Fibroblast of villous mesenchyme (primary cell): ENCODE data around the gene MFSD6. TPM values are rescaled to one million over a fixed set of nuclear protein-coding genes. Genes with fewer than 3 reads are reported as not detected.

Experiments
- DNase-seq: peaks from one replicate; pipeline ENCODE4 v3.0.0-alpha.2; 2010; ENCODE audit warnings: low read depth
- H3K4me3 ChIP-seq: 2 replicates; pipeline ENCODE4 v1.5.1; 2011; ENCODE audit warnings: low read depth, mild to moderate bottlenecking, low read length
- CTCF ChIP-seq: IDR thresholded peaks from 2 replicates; pipeline ENCODE4 v1.5.1; 2012; ENCODE audit warnings: low read depth, mild to moderate bottlenecking, low read length; ENCODE audit not compliant: insufficient read depth
- total RNA-seq: library from RNA; depleted of rRNA; stranded (reverse); fragments of >200 nt; gene quantifications from 2 replicates; pipeline ENCODE4 v1.2.3, GENCODE V29; 2012

Gene MFSD6
- total RNA-seq, 1 donor, result 14.7 TPM

- no peak overlapping the region for H3K4me3 ChIP-seq
- DNase-seq, result no peak
- no peak for TF ChIP-seq CTCF
Observed at GRCh38 chr2:190546734-190547133, 138.6 kb downstream of the MFSD6 start.

- H3K4me3 ChIP-seq, result no peak overlapping the region
- no peak for TF ChIP-seq CTCF
- no peak for DNase-seq
Observed at GRCh38 chr2:190547886-190548285, 139.7 kb downstream of the MFSD6 start.

GRCh38 chr2:190550137-190550536 is 142.0 kb downstream of the MFSD6 start:
- no peak for TF ChIP-seq CTCF
- no peak overlapping the region for H3K4me3 ChIP-seq

More at GRCh38 chr2:190550137-190550536, 142.0 kb downstream of the MFSD6 start:
- no peak for DNase-seq

Other genes with a start within 250 kb of the MFSD6 start
- gene HIBCH, start 88.5 kb upstream of the MFSD6 start, total RNA-seq, result 13.5 and 18.6 TPM in 2 replicates
- gene INPP1, start 64.8 kb upstream of the MFSD6 start, total RNA-seq, result 14.2 and 14.5 TPM in 2 replicates
- 3.9 and 5.6 TPM in 2 replicates for gene NEMP2, start 126.4 kb downstream of the MFSD6 start, total RNA-seq
- 32.2 and 54.8 TPM in 2 replicates for gene NAB1, start 240.7 kb downstream of the MFSD6 start, total RNA-seq